Pancreas (tissue), 10 donors: ENCODE data around the gene PAXX. TPM values are rescaled to one million over a fixed set of nuclear protein-coding genes. Genes with fewer than 3 reads are reported as not detected.

Experiments
- ATAC-seq, 4 donors: fragments of 200-7000 bp; cut with Tn5 transposase; one replicate each; pipeline versions ENCODE4 v1.8.0 to v1.9.1; 2020; ENCODE audit warnings: mild to moderate bottlenecking in 4 of 4, moderate library complexity in 4 of 4
- DNase-seq, 6 donors: peaks; one replicate each; pipeline ENCODE4 v3.0.0-alpha.2; 2020
- FAIRE-seq: peaks from 2 replicates; lab custom pipeline; 2012; peaks lifted over from hg19 to GRCh38; lab: Jason Lieb, UNC
- H3K27ac ChIP-seq, 4 donors: fragments of 200-600 bp; sonication (generic); 1 replicate in 3 of 4; 2 replicates in 1 of 4; pipeline versions ENCODE4 v1.5.0 to v1.8.0; 2020
- H3K27me3 ChIP-seq, 4 donors: fragments of 200-600 bp; one replicate each; pipeline ENCODE4 v1.8.0; 2021
- H3K36me3 ChIP-seq, 3 donors: fragments of 200-600 bp; sonication (generic) in 1 of 3; one replicate each; pipeline versions ENCODE4 v1.5.0 to v1.8.0; 2020 to 2021
- H3K4me1 ChIP-seq, 3 donors: fragments of 200-600 bp; one replicate each; pipeline ENCODE4 v1.8.0; 2021
- H3K4me3 ChIP-seq, 4 donors: fragments of 200-600 bp; sonication (generic) in 2 of 4; one replicate each; pipeline versions ENCODE4 v1.5.0 to v1.8.0; 2020 to 2021
- H3K9me3 ChIP-seq, 4 donors: fragments of 200-600 bp; one replicate each; pipeline ENCODE4 v1.8.0; 2021
- WGBS, 2 donors: extraction: QIAGEN DNeasy Blood & Tissue Kit; methylation state at CpG; one replicate each; pipeline ENCODE4 v1.1.7; 2013; 5-methylcytosine and 5-hydroxymethylcytosine counted together
- intact Hi-C, 3 donors: fragments of 100-400 bp; cut with DNase I; formaldehyde crosslinking; loops; one replicate each; pipeline versions ENCODE4 v1.11.1 to v1.14.2; 2022
- polyA plus RNA-seq, 2 donors: library from polyadenylated mRNA; stranded (reverse); fragments of 200-250 nt; gene quantifications; one replicate each; pipeline ENCODE4 v1.2.3, GENCODE V29; 2013
- total RNA-seq, 6 donors: library from RNA; stranded (reverse); fragmentation: NEBNext Ultra II Directional in 4 of 6; extraction: Animal tissue kit (Norgen Biotek cat#: 25700) in 4 of 6; gene quantifications; one replicate each; pipeline versions ENCODE4 v1.2.1 to v1.2.4, GENCODE V29; 2021 to 2023
- TF ChIP-seq, protein P1 (sequence below), 4 donors: fragments of 200-600 bp; sonication (generic) in 3 of 4; IDR thresholded peaks; one replicate each; pipeline versions ENCODE4 v1.5.0 to v1.8.0; 2021; ENCODE audit warnings: antibody characterized with exemption in 4 of 4
- donor health status: healthy with polysubstance abuse.
- donor health status: DM: no; HTN: no; CAD: no; lungs with moderate emphysema.
- donor health status: DM: no; HTN: no; CAD: no.
- donor health status: control.
- donor health status: control.
- donor health status: Bipolar disorder and iron deficiency.
- donor health status: DM: yes; HTN: yes; CAD: no.
- donor health status: DM: no; HTN: no; CAD: no.
- donor health status: DM: no; HTN: no; CAD: no.
- donor health status: DM: yes; HTN: yes; CAD: no.

Gene PAXX
- total and polyA plus RNA-seq, 8 donors = 16.0 to 222 (median 21.0) TPM

DNA sequence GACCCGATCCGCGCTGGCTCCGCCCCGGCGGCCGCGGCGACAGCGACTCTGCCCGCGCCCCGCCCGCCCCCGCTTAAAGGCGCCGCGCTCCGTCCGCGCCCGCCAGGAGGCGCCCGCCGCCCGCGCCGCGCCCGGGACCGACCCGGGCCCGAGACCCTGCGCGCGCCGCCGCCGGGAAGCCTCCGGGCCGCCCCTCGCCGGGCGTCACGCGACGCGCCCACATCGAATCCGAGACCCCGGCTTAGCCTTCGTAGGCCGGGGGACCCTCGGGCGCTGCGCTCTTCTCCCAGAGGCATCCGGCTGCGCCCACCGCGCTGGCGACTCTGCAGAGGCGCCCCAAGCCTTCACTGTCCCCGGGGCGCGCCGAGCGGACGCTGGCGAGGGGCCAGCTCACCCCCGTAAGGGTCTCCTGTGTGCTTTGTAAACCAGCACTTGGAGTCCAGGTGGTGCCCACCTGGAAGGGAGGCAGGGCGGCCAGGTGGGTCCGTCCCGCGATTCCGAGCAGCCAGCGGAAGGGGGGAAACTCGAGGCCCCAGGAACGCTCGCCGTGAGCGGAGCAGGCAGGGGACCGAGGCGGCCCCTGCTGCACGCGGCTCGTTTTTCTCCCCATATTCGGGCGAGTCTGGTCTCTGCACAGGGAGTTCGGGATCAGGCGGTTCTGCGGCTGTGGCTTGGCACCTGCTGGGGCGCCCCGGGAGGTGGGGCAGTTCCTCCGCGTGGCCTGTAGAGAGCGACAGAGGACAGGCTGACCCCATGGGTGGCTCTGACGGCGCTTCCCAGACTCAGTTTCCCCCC lies 36.2 kb downstream of the PAXX start:
- WGBS, 2 donors = 0% methylated on average over 67 to 98 of the region's 98 CpGs
- TF ChIP-seq, protein P1, sequence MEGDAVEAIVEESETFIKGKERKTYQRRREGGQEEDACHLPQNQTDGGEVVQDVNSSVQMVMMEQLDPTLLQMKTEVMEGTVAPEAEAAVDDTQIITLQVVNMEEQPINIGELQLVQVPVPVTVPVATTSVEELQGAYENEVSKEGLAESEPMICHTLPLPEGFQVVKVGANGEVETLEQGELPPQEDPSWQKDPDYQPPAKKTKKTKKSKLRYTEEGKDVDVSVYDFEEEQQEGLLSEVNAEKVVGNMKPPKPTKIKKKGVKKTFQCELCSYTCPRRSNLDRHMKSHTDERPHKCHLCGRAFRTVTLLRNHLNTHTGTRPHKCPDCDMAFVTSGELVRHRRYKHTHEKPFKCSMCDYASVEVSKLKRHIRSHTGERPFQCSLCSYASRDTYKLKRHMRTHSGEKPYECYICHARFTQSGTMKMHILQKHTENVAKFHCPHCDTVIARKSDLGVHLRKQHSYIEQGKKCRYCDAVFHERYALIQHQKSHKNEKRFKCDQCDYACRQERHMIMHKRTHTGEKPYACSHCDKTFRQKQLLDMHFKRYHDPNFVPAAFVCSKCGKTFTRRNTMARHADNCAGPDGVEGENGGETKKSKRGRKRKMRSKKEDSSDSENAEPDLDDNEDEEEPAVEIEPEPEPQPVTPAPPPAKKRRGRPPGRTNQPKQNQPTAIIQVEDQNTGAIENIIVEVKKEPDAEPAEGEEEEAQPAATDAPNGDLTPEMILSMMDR (IDR thresholded peaks at IDR 0.05) = peak in 2 of 4 donors; percentile 9 to 27
- H3K36me3 ChIP-seq = no peaks in the 10 kb centered on the region
- peak overlapping the region; percentile 13 to 54 (median 30) for H3K27ac ChIP-seq
- DNase-seq (peak in 5 of 6 donors; percentile 59 to 90 (median 71)), FAIRE-seq (no peak), ATAC-seq (peak; percentile 68 to 77 (median 72))
- intact Hi-C loops = loop anchor here in 1 of 3 donors (10.0 kb wide), 1 partner anchor 74 kb away; the partner anchor contains the start of gene LCN12
- H3K4me1 ChIP-seq = peaks cover 15 to 21% (median 17%) of the 10 kb centered on the region in 3 donors
- peak overlapping the region; percentile 49 to 68 (median 58) for H3K4me3 ChIP-seq
- no peaks in the 10 kb centered on the region for H3K27me3 ChIP-seq
- H3K9me3 ChIP-seq = no peaks in the 10 kb centered on the region

DNA sequence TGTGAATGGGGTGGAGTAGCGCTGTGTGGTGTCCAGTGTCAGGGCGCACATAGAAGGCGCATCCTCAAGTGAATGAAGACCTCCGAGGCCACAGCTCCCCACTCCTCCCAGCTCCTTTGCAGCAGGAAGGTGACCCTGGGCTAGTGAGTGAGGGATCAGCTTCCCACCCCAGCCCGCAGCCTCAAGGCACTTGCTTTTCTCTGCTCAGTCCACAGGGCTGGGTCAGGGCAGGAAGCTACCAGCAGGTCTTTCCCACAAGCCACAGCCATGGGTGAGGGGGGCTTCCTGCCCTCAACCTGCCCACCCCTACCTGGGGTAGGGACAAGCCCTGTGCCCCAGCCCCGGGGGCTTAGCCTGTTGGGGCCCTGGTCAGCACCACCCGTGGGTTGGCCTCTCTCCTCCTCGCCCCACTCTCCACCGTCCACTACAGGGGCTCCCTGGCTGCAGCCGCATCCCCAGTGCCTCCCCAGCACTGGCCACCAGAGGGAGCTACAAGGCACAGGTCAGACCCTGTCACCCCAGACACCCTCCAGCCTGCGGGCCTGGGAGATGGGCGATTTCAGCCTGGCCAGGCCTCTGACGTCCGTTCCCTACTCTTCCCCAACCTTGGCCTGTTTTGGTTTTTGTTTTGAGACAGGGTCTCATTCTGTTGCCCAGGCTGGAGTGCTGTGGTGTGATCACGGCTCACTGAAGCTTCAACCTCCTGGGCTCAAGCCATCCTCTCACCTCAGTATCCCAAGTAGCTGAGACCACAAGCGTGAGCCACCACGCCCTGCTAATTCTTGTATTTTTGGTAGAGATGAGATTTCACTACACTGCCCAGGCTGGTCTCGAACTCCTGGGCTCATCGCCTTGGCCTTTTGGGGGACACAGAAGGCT lies 37.1 kb downstream of the PAXX start:
- no peak for FAIRE-seq
- intact Hi-C loops = loop anchor here in 1 of 3 donors (10.0 kb wide), 1 partner anchor 74 kb away; the partner anchor contains the start of gene LCN12

DNA sequence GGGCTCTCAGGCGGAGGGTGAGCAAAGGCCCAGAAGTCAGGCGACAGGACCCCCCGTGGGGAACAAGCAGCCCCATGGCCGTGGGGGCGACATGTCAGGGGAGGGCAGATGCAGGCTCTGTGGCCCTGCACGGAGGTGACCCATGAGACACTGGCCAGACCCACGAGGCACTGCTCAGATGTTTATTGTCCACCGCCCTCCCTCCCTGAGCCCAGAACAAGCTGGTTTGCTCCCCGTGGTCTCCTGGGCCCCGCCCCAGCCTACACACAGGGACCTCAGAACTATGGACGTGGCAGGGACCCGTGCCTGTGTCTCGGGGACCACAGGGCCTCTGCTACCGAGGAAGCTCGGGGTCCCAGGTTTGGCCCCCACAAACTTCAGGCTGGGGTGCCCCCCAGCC lies 37.8 kb downstream of the PAXX start:
- no peaks in the 10 kb centered on the region for H3K9me3 ChIP-seq
- H3K36me3 ChIP-seq = no peaks in the 10 kb centered on the region
- ATAC-seq (no peak), FAIRE-seq (no peak), DNase-seq (no peak)
- no peak overlapping the region for H3K4me3 ChIP-seq
- intact Hi-C loops = loop anchor here in 1 of 3 donors (5.0 kb wide), 1 partner anchor 258 kb away; no protein-coding TSS in a partner anchor
- TF ChIP-seq, protein P1 (IDR thresholded peaks at IDR 0.05) = no peak
- H3K4me1 ChIP-seq = peaks cover 15 to 21% (median 17%) of the 10 kb centered on the region in 3 donors
- 63 to 66% methylated on average over 14 to 15 of the region's 15 CpGs for WGBS, 2 donors
- H3K27ac ChIP-seq = no peak overlapping the region
- H3K27me3 ChIP-seq = no peaks in the 10 kb centered on the region

More for the DNA sequence above, 37.1 kb downstream of the PAXX start:
- Histone ChIP-seq H3K27me3 (no peaks in the 10 kb centered on the region), H3K4me1 (peaks cover 15 to 21% (median 17%) of the 10 kb centered on the region in 3 donors), H3K9me3 (no peaks in the 10 kb centered on the region), H3K27ac (no peak overlapping the region), H3K36me3 (no peaks in the 10 kb centered on the region), H3K4me3 (peak overlapping the region in 3 of 4 donors; percentile 49 to 68 (median 64))
- ATAC-seq (peak; percentile 59 to 76 (median 70)), DNase-seq (peak in 5 of 6 donors; percentile 66 to 92 (median 79))
- TF ChIP-seq, protein P1 (IDR thresholded peaks at IDR 0.05) = peak; percentile 78 to 91 (median 88)
- 24 to 30% methylated on average over 19 of the region's 19 CpGs for WGBS, 2 donors

DNA sequence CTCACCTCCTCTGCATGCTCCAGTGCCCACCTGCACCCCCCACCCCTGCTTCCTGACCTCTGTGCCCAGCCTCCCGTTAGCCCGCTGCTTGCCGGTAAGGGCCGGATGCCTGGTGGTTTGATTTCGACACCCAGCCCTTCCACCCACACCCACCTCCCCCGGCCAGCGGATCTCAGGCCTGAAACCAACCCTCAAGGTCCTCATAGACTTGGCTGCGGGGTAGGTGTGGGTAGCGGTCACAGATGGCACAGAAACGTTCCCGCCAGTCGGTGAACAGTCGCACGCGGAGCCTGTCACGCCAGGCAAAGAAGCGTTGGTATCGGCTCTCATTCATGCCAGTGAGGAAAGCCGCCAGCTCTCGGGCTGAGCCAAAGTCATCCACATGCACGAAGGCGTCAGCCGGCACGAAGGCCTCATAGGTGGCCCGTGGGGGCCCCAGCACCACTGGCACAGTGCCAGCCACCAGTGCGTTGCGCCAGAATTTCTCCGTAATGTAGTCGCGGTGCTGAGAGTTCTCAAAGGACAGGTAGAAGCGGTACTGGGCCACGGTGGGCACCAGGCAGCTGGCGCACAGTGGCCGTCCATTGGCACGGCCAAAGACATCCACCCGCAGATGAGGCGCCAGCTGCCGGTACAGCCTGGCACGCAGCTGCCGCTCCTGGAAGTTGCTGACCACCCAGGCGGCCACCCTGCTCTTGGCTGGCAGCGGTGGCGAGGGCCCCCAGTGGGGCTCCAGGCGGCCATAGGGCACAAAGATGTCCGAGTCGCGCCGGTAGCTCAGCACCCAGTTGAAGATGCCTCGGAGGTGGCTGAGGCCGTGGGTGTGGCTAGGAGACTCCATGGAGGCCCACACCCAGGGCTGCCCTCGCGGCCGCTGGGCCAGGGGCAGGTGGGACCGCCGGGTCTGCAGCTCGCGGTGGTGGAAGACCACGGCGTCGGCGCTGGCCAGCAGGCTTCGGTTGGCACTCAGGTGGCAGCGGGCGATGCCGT lies 38.6 kb downstream of the PAXX start:
- no peak overlapping the region for H3K27ac ChIP-seq
- H3K4me1 ChIP-seq = peaks cover 15 to 21% (median 17%) of the 10 kb centered on the region in 3 donors
- ATAC-seq = no peak
- H3K27me3 ChIP-seq = no peaks in the 10 kb centered on the region
- H3K4me3 ChIP-seq = no peak overlapping the region
- no peak for DNase-seq
- 81 to 88% methylated on average over 63 to 65 of the region's 65 CpGs for WGBS, 2 donors
- intact Hi-C loops = loop anchor here in 1 of 3 donors (5.0 kb wide), 1 partner anchor 259 kb away; no protein-coding TSS in a partner anchor
- H3K36me3 ChIP-seq = no peaks in the 10 kb centered on the region
- TF ChIP-seq, protein P1 (IDR thresholded peaks at IDR 0.05) = no peak
- FAIRE-seq = no peak
- H3K9me3 ChIP-seq = no peaks in the 10 kb centered on the region
